HG03442 (cell line): ENCODE measurements around the gene ARHGAP18.

Source experiments
- ATAC-seq: cut with Tn5 transposase; IDR thresholded peaks from one replicate; pipeline ENCODE4 v1.9.1; 2021; ENCODE audit warnings: mild to moderate bottlenecking, moderate library complexity; ENCODE audit not compliant: unreplicated experiment

ARHGAP18 gene

DNA sequence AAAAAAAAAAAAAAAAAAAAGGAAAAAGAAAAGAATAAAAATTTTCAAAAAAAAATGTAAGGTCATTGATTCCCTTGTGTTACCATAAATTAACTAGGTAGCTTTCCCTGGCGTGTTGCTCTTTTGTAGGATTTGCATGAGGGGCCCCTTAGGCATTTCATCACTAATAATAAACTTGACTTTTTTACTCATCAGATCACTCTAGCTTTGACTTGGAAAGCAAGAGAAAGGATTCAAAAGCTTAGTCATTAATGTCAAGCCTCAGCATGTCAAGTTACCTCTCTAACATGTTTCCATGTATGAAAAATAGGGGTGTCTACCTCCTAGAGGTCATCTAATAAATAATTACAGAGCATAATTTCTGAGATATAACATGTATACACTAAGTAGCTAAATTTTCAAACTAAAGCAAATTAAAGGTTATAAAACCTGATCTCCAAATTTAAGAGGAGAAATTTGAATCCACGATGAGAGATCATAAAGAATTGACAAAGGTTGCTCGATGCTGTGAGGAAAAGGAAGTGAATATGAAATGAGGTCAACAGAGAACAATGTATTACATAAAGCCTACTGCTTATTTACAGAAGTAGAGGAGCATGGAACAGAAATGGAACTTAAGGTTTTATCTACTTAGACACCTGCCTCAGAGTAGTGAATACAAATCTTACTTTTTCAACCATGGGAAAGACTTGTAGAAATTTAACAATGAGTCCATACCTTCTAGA lies 86.8 kb downstream of the ARHGAP18 start:
- ATAC-seq = peak; percentile 71

DNA sequence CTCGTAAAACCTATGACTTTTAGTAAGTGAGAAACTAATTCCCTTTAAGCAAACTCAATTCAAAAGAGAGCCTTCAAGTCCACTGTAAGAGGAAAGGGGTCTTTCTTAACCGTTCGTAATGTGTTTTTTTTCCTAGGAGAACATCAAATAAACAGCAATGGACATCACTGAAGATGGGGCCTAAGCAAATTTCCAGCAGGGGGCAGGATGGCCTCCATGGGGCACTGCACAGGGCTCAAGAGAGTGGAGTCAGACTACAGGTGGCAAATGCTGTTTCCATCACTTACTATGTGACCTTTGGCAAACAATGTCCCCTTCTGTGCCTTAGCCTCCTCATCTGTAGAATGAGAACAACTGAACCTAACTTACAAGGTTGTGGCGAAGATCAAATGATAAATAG lies 88.7 kb downstream of the ARHGAP18 start:
- no peak for ATAC-seq

DNA sequence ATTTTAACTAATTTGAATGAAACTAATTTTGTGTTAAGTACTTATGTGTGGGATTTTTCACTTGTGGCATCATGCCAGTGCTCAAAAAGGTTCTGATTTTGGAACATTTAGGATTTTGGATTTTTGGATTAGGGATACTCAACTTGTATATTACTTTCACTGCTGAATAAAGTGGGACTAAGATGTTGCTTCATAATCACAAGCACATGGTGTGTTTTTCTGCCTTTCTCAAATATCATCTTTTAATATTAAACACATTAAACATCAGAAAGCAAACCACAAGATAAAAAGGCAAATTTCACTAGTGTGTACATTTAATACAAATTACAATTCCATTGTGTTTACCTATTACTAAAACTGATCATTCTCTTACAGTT lies 89.8 kb downstream of the ARHGAP18 start:
- no peak for ATAC-seq

DNA sequence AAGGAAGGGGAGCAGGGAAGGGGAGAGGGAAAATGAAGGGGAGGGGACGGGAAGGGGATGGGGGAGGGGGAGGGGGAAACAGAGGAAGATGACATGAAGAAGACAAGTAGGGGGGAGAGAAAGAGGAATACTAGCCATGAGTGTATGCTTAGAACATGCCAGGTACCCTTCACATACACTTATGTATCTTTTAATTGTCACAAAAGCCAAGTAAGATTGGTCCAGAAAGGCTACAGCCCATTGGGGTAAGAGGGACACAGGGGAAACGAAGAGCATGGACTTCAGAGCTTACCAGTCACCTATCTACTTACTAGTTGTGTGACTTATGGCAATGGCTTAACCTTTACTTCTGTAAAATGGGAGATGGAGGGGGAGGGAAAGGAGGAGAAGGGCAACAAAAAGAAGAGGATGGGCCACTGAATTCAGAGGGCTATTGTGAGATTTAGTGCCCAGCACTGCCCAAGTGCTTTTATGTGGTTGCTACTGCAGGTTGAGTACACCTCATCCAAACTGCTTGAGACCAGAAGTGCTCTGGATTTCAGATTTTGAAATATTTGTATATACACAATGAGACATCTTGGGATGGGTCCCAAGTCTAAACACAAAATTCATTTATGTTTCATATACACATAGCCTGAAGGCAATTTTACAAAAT lies 90.3 kb downstream of the ARHGAP18 start:
- no peak for ATAC-seq

DNA sequence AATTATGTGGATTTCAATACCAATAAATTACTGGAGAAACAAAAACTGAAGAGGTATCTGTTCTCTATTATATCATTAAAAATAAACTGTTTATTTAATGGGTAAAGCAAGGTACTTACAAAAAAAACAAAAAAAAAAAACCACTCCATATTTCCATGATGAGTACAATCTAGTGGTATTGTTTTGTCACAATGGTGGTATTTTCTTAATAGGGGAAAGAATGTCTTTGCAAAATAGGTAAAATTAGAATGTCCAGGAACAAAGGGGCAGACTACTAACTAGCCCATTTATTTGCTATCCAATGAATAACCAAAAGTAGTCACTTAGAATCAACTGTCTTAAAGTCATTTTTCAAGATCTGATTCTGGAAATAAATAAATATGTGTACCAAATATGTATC lies 92.0 kb downstream of the ARHGAP18 start:
- no peak for ATAC-seq

DNA sequence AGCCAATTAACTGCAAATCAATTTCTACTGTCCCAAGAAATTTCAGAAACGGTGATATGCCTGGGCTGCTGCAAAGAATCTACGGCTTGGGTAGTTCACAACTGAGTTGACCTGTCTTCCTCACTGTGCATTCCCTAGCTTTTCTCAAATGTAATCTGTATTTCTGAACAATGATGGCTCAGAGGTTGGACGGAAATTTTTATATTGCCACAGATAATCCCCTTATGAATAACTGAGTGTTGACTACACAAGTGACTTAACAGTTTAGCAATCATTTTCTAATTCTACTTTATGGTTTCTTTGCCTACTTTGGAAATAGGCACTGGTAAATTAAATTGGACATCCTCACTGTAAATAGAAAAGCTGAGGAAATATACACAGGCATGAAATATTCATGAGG lies 94.5 kb downstream of the ARHGAP18 start:
- ATAC-seq = no peak

DNA sequence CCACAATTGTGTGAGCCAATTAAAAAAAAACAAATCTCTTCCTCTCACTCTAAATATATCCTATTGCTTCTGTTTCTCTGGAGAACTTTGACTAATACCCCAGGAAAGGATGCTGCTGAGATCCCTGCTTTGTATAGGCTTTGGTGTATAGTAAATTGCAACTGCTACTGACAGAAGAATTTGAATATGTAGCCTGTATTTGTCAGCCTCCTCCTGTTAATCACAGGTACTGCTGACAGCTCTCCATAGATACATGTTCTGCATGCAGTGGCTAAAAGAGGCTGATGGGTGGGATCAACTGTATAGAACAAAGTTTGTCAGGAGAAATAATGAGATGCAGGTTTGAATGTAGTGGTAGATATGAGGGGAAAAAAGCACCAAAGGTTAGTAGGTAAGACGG lies 95.0 kb downstream of the ARHGAP18 start:
- ATAC-seq = no peak

DNA sequence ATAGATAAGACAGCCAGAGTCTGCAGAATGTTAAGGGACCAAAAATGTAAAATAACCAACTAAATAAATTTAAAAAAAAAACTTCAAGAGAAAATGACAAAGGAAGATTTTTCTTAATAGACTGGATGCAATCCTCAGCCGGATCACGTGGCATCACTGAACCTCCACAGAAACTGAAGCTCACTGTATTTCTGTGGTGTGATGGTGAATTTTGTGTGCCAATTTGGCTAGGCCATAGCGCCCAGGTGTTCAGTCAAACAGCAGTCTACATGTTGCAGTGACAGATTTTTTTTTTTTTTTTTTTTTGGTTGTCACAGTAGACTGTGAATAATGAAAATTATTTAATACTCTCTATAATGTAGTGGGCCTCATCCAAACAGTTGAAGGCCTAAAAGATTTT lies 95.5 kb downstream of the ARHGAP18 start:
- no peak for ATAC-seq

DNA sequence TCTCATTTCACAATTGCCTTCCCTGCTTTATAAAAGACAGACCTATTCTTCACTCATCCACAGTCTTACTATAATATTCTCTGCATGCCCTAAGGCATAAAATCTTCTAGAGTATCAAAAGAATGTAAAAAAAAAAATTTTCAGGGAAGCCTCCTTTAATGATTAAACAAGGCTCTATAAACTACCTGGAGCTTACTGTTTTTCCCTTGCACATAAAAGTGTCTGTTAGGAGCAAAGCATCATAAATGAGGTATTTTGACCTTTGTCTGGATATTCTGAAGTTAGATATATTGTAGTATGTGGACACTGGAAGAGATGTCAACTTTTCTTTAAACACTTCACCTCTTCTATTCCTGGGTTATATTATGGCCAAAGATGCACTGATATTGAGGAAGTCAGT lies 97.5 kb downstream of the ARHGAP18 start:
- ATAC-seq = no peak

DNA sequence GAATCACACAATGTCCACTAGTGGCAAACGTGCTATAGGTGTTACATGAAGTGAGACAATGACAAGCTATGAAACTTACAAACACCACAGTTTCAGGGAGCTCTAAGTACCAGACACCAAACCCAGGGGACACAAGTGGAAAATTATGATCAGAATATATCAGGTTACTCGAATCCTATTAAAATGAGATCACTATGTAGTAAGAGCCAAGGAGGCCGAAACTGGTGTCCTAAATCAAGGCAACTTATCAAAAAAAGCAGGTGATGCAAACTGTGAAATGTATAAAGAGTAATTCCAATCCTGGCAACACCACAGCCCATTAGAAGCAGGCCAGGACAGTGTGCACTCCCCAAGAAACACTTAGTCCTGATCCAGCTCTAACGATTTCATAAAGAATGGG lies 100.3 kb downstream of the ARHGAP18 start:
- ATAC-seq = no peak

DNA sequence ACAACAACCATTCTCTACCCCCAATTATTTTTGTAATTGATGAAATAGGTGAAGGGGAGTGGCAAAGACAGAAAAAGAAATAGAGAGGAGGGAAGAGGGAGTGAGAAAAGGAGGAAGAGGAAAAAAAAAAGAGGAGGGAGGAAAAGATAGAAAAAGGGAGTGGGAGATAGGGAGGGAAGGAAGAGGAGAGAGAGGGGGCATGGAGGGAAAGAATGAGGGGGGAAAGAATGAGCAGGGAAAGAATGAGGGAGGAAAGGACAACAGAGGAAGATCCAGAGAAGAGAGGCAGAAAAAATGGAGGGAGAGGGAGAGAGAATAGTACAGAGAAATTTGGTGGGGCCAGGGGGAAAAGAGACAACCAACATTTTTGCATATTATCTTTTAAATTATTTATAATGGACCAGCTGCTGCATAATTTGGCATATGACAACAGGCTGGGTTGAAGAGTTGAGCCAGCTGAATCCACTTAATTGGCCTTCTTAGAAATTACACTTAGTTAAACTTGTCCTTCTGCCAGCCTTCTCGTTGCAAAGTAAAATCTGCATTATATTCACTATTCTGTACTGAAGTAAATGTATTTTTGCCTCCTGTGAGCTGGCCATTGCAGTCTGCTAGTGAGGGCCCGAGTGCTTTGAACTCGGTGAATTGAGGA lies 101.0 kb downstream of the ARHGAP18 start:
- no peak for ATAC-seq

DNA sequence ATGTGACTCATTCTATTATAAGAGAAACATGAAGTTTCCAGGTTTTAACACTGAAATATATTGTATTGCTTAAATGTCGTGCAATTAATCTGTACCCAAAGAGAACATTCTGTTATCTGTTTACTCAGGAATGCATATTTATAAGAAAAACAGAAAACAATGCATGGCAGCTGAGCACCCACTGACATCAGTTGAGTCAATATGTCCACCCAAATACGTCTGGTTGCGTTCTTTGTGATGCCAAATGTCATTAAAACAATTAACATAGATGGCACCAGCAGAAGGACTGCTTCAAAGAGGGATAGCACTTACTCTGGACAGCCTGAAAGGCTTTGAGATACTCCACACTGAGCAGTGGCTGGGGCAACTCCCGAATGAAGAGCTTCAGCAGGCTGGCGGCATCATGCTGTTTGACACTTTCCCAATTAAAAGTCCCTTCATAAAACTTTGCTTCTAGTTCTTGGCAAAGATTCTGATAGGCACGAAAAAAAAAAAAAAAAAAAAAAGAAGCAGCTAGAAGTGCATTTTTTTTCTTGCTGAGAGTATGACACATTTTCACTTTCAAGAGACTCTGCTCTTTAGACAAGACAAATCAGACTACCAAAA lies 102.3 kb downstream of the ARHGAP18 start:
- no peak for ATAC-seq

DNA sequence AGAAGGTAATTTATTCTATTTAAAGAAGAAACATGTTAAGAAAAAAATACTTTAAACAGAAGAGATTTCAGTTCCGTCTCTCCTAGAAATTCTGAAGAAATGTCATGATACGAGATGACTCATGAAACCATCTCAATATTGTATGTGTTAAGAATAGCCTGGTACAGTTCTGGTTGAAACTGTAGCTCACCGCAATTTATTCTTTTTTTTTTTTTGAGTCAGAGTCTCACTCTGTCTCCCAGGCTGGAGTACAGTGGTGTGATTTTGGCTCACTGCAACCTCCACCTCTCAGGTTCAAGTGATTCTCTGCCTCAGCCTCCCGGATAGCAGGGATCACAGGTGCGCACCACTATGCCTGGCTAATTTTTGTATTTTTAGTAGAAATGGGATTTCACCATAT lies 103.3 kb downstream of the ARHGAP18 start:
- ATAC-seq = peak; percentile 96

DNA sequence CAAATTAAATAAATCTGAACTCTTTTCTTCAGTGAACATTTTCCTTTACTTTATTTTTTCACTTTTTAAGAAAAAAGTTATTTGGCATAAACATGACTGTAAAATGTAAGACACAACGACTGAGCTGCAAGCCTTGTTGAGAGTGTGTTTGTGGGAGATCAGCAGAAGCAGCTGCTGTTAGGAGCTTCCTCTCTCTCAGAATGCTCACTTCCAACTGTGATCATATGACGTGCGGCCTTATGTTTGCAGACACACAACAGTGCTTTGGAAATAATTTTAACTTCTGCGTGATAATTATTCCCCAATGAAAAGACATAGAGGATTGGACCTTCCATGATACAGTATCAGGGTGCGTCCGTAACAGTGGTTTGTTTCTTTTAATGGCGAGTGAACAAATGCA lies 104.0 kb downstream of the ARHGAP18 start:
- ATAC-seq = no peak

DNA sequence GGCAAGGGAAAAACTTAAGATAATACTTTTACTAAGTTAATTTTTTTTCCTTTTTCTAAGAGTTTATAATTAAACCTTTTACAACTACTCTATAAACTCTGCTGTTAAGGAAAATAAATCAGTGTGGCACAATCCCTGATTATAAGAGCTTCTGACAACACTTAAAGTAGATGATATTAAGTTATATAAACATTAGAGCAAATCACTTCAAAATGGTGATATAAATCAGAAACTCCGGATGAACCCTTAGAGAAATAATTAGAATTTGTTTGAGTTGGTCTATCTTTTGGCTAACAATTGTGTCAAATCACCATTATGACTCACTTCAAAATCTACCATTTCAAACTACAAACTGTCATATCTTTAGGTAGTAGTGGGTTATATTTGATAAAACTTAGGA lies 104.9 kb downstream of the ARHGAP18 start:
- no peak for ATAC-seq

DNA sequence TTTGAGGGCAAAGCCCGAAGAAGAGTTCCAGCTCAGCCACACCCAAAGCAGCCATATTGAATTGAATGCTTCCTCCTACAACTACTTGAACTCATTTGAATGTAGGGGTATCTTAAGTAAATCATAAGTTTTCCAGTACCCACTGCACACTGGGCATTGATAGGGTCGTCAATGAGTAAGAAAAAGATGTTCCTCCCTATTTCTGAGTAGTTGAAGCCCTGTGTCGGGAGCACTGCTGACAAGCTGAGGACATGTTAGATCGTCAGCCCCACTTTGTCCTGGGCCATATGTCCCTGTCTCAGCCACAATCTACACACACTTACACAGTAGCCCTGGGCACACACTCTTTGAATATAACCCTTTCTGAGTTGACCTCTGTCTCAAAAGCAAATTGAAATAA lies 105.7 kb downstream of the ARHGAP18 start:
- no peak for ATAC-seq

DNA sequence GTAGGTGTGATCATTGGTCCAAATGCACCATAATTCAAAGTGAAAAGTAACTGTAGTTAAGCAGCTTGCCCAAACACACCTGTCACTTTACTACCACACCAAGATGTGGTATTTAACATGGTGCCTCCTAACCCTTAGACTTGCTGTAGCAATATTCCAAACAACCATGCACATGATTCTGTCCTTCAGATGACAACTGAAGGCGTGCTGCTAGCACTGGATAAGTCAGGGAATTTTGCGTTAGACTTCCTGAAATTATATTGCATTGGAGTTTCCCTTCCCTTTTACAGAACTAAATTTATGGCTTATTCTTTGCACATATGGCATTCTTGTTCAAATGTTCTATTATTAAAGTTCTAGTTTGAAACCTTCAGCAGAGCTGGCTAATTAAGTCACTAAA lies 106.2 kb downstream of the ARHGAP18 start:
- ATAC-seq = no peak

DNA sequence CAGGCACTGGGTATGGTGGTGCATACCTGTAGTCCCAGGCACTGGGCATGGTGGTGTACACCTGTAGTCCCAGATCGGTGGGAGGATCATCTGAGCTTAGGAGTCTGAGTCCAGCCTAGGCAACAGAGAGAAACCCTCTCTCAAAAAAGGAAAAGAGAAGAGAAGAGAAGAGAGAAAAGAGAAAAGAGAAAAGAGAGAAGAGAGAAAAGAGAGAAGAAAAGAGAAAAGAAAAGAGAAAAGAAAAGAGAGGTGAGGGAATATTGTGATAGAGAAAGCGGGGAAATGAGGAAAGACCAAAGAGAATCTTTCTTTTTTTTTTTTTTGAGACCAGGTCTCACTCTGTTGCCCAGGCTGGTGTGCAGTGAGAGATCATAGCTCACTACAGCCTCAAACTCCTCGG lies 108.7 kb downstream of the ARHGAP18 start:
- ATAC-seq = no peak

DNA sequence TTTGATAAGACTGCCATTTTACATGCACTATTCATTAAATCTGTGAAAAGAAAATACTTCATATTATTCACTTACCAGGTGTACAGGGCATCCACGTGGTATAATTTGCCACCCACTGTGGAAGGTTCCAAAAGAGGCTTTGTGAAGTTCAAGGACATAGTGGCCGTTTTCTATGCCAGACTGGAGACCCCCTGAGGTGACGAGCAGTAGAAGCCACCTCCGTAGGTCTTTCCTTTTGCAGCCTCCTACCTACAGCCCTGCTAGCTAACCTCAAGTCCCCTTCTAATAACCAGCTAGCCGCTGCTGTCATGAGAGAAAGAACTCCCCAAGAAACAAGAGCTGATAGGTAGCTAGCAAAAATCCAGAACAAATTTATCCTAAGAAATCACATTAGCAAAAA lies 110.5 kb downstream of the ARHGAP18 start:
- ATAC-seq = no peak

DNA sequence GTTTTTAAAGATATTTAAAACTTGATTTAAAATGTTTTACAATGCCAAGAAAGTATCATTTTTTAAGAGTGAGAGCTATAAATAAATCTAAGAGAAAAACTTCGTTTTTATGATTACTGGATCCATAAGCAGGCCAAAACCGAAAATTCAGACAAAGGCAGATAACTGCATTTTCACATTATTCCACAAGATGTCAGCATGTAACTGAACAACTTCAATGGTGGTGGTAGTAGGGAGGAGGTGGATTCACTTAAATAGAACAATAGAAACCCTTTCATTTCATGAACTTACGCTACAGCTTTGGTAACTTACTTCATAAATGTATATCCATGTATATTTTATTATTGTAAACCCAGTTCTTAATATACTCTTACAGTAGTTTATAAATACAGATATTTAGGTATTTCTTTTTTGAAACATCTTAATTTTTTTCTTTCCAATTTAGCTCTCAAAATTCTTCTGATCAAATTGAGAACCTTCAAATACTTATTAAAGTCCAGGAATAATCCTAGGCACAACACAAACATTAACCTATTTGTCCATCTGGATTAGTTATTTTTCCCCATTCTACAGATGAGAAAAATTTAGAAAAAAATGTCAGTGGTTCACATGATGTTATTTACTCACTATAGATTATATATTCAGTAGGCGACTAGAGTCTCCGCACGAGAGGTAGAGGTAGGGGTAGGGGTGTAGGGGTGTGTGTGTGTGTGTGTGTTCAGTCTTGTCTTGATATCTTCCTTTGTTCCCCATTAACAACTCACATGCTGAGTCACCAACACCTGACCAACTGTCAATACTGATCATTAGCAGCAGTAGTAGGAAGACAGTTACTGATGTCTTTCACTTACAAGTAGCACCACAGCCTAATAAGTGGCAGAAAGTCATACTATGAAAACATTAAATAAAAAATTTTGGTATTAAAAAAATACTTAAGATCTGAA lies 111.5 kb downstream of the ARHGAP18 start:
- peak; percentile 66 for ATAC-seq
